ENCODE results near the gene PALLD.

DNA sequence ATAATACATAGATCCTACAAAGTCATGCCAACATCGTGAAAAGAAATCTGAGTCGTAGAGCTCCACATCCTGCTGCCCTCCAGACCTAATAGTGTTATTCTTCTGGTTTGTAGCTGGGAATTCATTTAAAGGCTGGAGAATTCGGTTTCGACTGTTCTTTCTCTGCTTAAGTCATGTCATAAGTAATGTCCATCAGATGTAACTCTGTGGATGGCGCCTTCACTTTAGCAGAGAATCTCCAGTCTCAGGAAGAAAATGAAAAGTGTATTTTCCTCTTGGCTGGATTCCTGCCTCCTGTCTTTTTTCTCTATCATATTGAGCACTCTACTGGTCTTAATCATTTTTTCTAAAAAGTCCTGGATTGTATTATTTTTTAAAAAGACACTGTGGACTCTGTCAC, 117.0 kb downstream of the PALLD start:
- TF ChIP-seq, protein P1, sequence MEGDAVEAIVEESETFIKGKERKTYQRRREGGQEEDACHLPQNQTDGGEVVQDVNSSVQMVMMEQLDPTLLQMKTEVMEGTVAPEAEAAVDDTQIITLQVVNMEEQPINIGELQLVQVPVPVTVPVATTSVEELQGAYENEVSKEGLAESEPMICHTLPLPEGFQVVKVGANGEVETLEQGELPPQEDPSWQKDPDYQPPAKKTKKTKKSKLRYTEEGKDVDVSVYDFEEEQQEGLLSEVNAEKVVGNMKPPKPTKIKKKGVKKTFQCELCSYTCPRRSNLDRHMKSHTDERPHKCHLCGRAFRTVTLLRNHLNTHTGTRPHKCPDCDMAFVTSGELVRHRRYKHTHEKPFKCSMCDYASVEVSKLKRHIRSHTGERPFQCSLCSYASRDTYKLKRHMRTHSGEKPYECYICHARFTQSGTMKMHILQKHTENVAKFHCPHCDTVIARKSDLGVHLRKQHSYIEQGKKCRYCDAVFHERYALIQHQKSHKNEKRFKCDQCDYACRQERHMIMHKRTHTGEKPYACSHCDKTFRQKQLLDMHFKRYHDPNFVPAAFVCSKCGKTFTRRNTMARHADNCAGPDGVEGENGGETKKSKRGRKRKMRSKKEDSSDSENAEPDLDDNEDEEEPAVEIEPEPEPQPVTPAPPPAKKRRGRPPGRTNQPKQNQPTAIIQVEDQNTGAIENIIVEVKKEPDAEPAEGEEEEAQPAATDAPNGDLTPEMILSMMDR (IDR thresholded peaks at IDR 0.05) = no peak
- TF ChIP-seq POLR2A (IDR thresholded peaks at IDR 0.05) = no peak

Data from gastroesophageal sphincter (tissue), 3 donors.